HG02610 (cell line): ENCODE results near the gene ABR.

Source experiments
- ATAC-seq: cut with Tn5 transposase; IDR thresholded peaks from one replicate; pipeline ENCODE4 v1.9.1; 2021; ENCODE audit warnings: mild to moderate bottlenecking, moderate library complexity; ENCODE audit not compliant: unreplicated experiment

Gene ABR

GRCh38 chr17:1179818-1180742 lies at the start of gene ABR:
ABR (minus strand) TSS chr17:1179981; CDS start chr17:1179727, 254 bp downstream.
- ATAC-seq = no peak

- ATAC-seq = peak; percentile 53
These were observed 49.6 kb upstream of the ABR start for GRCh38 chr17:1229349-1229899.

GRCh38 chr17:1228781-1229348 lies 49.1 kb upstream of the ABR start:
- ATAC-seq = no peak

GRCh38 chr17:1227917-1228780 lies 48.4 kb upstream of the ABR start:
- peak; percentile 54 for ATAC-seq

- ATAC-seq = no peak
These were observed 47.6 kb upstream of the ABR start for GRCh38 chr17:1227365-1227764.

GRCh38 chr17:1226308-1226707 lies 46.5 kb upstream of the ABR start:
- ATAC-seq = no peak

GRCh38 chr17:1224330-1224729 lies 44.5 kb upstream of the ABR start:
- no peak for ATAC-seq

- no peak for ATAC-seq
These were observed 43.9 kb upstream of the ABR start for GRCh38 chr17:1223662-1224061.

- no peak for ATAC-seq
These were observed 42.5 kb upstream of the ABR start for GRCh38 chr17:1222321-1222720.

GRCh38 chr17:1221209-1221608 lies 41.4 kb upstream of the ABR start:
- ATAC-seq = no peak

- no peak for ATAC-seq
These were observed 40.6 kb upstream of the ABR start for GRCh38 chr17:1220346-1220745.

- no peak for ATAC-seq
These were observed 37.3 kb upstream of the ABR start for GRCh38 chr17:1217089-1217385.

- ATAC-seq = peak; percentile 63
These were observed 36.7 kb upstream of the ABR start for GRCh38 chr17:1216217-1217088.

GRCh38 chr17:1212946-1213345 lies 33.2 kb upstream of the ABR start:
- ATAC-seq = no peak

- ATAC-seq = no peak
These were observed 31.5 kb upstream of the ABR start for GRCh38 chr17:1211287-1211686.

GRCh38 chr17:1208966-1209365 lies 29.2 kb upstream of the ABR start:
- ATAC-seq = no peak

GRCh38 chr17:1206026-1206777 lies 26.4 kb upstream of the ABR start:
- ATAC-seq = peak; percentile 44

- no peak for ATAC-seq
These were observed 24.1 kb upstream of the ABR start for GRCh38 chr17:1203967-1204291.

GRCh38 chr17:1203111-1203966 lies 23.6 kb upstream of the ABR start:
- ATAC-seq = no peak
